ENCODE results near the gene F7. TPM values are rescaled to one million over a fixed set of nuclear protein-coding genes. Genes with fewer than 3 reads are reported as not detected.

F7 gene
- total and polyA plus RNA-seq, 2 donors (not counting 1 experiment from before 2014, with no cell fraction given), result not detected

GRCh38 chr13:113063091-113063491 is 42.5 kb upstream of the F7 start:
- ChIA-PET CTCF (no interaction called here), POLR2A (no interaction called here)
- Histone ChIP-seq H3K4me1 (ENCODE audit: control insufficient read depth in 2 of 2, insufficient read depth in 2 of 2, low read length in 2 of 2) (no peaks in the 10 kb centered on the region), H3K4me2 (replicated peaks; ENCODE audit: low read depth, low read length, poor library complexity, severe bottlenecking) (no peak overlapping the region), H3K9ac (ENCODE audit: low read length) (no peak overlapping the region), H3K9me3 (ENCODE audit: control extremely low read depth in 1 of 3, control insufficient read depth in 2 of 3, insufficient read depth in 1 of 3, low read length in 2 of 3) (peaks cover 0 to 11% (median 0%) of the 10 kb centered on the region in 3 donors), H3K27me3 (replicated peaks in 1 of 4; ENCODE audit: control extremely low read depth in 1 of 4, control insufficient read depth in 3 of 4, insufficient read depth in 4 of 4, low read length in 3 of 4) (no peaks in the 10 kb centered on the region), H3K36me3 (replicated peaks in 1 of 2; ENCODE audit: control extremely low read depth in 1 of 2, control insufficient read depth in 1 of 2, extremely low read depth in 1 of 2, insufficient read depth in 2 of 2, low read length in 1 of 2) (no peaks in the 10 kb centered on the region), H2AFZ (ENCODE audit: insufficient read depth, low read depth, low read length, poor library complexity, severe bottlenecking) (no peak overlapping the region), H4K20me1 (ENCODE audit: control insufficient read depth, insufficient read depth, low read length, poor library complexity, severe bottlenecking) (no peaks in the 10 kb centered on the region), H3K4me3 (ENCODE audit: control extremely low read depth in 1 of 5, extremely low read depth in 1 of 5, insufficient read depth in 1 of 5, low read depth in 2 of 5, low read length in 4 of 5) (no peak overlapping the region), H3K27ac (ENCODE audit: low read length in 2 of 2) (no peak overlapping the region), H3K79me2 (ENCODE audit: control insufficient read depth, insufficient read depth, low read length) (no peaks in the 10 kb centered on the region)
- Mint-ChIP-seq H3K4me1 (no peaks in the 10 kb centered on the region), H3K9me3 (ENCODE audit: insufficient read depth) (no peaks in the 10 kb centered on the region), H3K27me3 (no peaks in the 10 kb centered on the region), H3K27ac (no peak overlapping the region), H3K4me3 (no peak overlapping the region)
- intact Hi-C loops (cut with micrococcal nuclease), result no loop called here
- 97% methylated on average over 22 of the region's 22 CpGs for WGBS (ENCODE audit: insufficient coverage)
- DNase-seq, result no peak
- no peak for TF ChIP-seq EZH2 (IDR thresholded peaks at IDR 0.05; ENCODE audit: borderline replicate concordance, insufficient read depth, low read depth, low read length, poor library complexity, severe bottlenecking)
- TF ChIP-seq, protein P1, sequence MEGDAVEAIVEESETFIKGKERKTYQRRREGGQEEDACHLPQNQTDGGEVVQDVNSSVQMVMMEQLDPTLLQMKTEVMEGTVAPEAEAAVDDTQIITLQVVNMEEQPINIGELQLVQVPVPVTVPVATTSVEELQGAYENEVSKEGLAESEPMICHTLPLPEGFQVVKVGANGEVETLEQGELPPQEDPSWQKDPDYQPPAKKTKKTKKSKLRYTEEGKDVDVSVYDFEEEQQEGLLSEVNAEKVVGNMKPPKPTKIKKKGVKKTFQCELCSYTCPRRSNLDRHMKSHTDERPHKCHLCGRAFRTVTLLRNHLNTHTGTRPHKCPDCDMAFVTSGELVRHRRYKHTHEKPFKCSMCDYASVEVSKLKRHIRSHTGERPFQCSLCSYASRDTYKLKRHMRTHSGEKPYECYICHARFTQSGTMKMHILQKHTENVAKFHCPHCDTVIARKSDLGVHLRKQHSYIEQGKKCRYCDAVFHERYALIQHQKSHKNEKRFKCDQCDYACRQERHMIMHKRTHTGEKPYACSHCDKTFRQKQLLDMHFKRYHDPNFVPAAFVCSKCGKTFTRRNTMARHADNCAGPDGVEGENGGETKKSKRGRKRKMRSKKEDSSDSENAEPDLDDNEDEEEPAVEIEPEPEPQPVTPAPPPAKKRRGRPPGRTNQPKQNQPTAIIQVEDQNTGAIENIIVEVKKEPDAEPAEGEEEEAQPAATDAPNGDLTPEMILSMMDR (IDR thresholded peaks at IDR 0.05), result no peak
- no peak for ATAC-seq (ENCODE audit: low read depth)

GRCh38 chr13:113064000-113064533 is 41.5 kb upstream of the F7 start:
- POLR2A ChIA-PET, result no interaction called here
- no peaks in the 10 kb centered on the region for H4K20me1 ChIP-seq (ENCODE audit: control insufficient read depth, insufficient read depth, low read length, poor library complexity, severe bottlenecking)
- H3K4me1 Mint-ChIP-seq, result no peaks in the 10 kb centered on the region
- H3K79me2 ChIP-seq (ENCODE audit: control insufficient read depth, insufficient read depth, low read length), result no peaks in the 10 kb centered on the region
- H3K4me2 ChIP-seq (replicated peaks; ENCODE audit: low read depth, low read length, poor library complexity, severe bottlenecking), result no peak overlapping the region
- peaks cover 0 to 2% (median 0%) of the 10 kb centered on the region in 3 donors for H3K9me3 ChIP-seq (ENCODE audit: control extremely low read depth in 1 of 3, control insufficient read depth in 2 of 3, insufficient read depth in 1 of 3, low read length in 2 of 3)
- no peak overlapping the region for H2AFZ ChIP-seq (ENCODE audit: insufficient read depth, low read depth, low read length, poor library complexity, severe bottlenecking)
- no peak for DNase-seq
- no peak overlapping the region for H3K27ac Mint-ChIP-seq
- intact Hi-C loops (cut with micrococcal nuclease), result no loop called here
- no peak overlapping the region for H3K4me3 ChIP-seq (ENCODE audit: control extremely low read depth in 1 of 5, extremely low read depth in 1 of 5, insufficient read depth in 1 of 5, low read depth in 2 of 5, low read length in 4 of 5)
- no peaks in the 10 kb centered on the region for H3K27me3 ChIP-seq (replicated peaks in 1 of 4; ENCODE audit: control extremely low read depth in 1 of 4, control insufficient read depth in 3 of 4, insufficient read depth in 4 of 4, low read length in 3 of 4)
- H3K9me3 Mint-ChIP-seq (ENCODE audit: insufficient read depth), result no peaks in the 10 kb centered on the region
- no peaks in the 10 kb centered on the region for H3K36me3 ChIP-seq (replicated peaks in 1 of 2; ENCODE audit: control extremely low read depth in 1 of 2, control insufficient read depth in 1 of 2, extremely low read depth in 1 of 2, insufficient read depth in 2 of 2, low read length in 1 of 2)
- no peaks in the 10 kb centered on the region for H3K4me1 ChIP-seq (ENCODE audit: control insufficient read depth in 2 of 2, insufficient read depth in 2 of 2, low read length in 2 of 2)
- CTCF ChIA-PET, result no interaction called here
- H3K27ac ChIP-seq (ENCODE audit: low read length in 2 of 2), result no peak overlapping the region
- no peak overlapping the region for H3K4me3 Mint-ChIP-seq
- H3K9ac ChIP-seq (ENCODE audit: low read length), result no peak overlapping the region
- TF ChIP-seq, protein P1 (IDR thresholded peaks at IDR 0.05), result no peak
- no peak for TF ChIP-seq EZH2 (IDR thresholded peaks at IDR 0.05; ENCODE audit: borderline replicate concordance, insufficient read depth, low read depth, low read length, poor library complexity, severe bottlenecking)
- no peaks in the 10 kb centered on the region for H3K27me3 Mint-ChIP-seq
- ATAC-seq (ENCODE audit: low read depth), result no peak
- 96% methylated on average over 22 of the region's 29 CpGs for WGBS (ENCODE audit: insufficient coverage)

Data from B cell (primary cell).